Natural killer cell (primary cell): ENCODE data around the gene SLCO4A1. TPM values are rescaled to one million over a fixed set of nuclear protein-coding genes. Genes with fewer than 3 reads are reported as not detected.

Experiments
- ATAC-seq, 3 donors: fragments of 150-1000 bp in 2 of 3; fragments of 200-7000 bp in 1 of 3; cut with Tn5 transposase; 1 replicate in 1 of 3; 2 replicates in 2 of 3; pipeline ENCODE4 v1.10.0; 2021; ENCODE audit warnings: mild to moderate bottlenecking in 2 of 3, moderate library complexity in 2 of 3
- DNase-seq, 2 donors: peaks; one replicate each; pipeline versions ENCODE4 v3.0.0 to v3.0.0-alpha.2; 2013 to 2021; ENCODE audit warnings: mixed read lengths in 1 of 2
- H3K27ac ChIP-seq: one replicate; pipeline ENCODE4 v1.5.1; 2013; ENCODE audit warnings: mild to moderate bottlenecking, low read length
- H3K27me3 ChIP-seq: one replicate; pipeline ENCODE4 v1.6.1; 2013; ENCODE audit warnings: low read length; ENCODE audit not compliant: control insufficient read depth, insufficient read depth
- H3K36me3 ChIP-seq: one replicate; pipeline ENCODE4 v1.6.1; 2013; ENCODE audit warnings: low read length; ENCODE audit not compliant: control insufficient read depth, insufficient read depth
- H3K4me1 ChIP-seq: one replicate; pipeline ENCODE4 v1.6.1; 2013; ENCODE audit warnings: low read length; ENCODE audit not compliant: control insufficient read depth, insufficient read depth
- H3K4me3 ChIP-seq: one replicate; pipeline ENCODE4 v1.5.1; 2013; ENCODE audit warnings: low read length
- H3K9me3 ChIP-seq: one replicate; pipeline ENCODE4 v1.6.1; 2013; ENCODE audit warnings: low read length; ENCODE audit not compliant: control insufficient read depth, insufficient read depth
- H3K27ac Mint-ChIP-seq, 2 donors: one replicate each; pipeline ENCODE4 v1.8.0; 2022; ENCODE audit warnings: mild to moderate bottlenecking in 2 of 2, mixed read lengths in 2 of 2, moderate library complexity in 1 of 2
- H3K27me3 Mint-ChIP-seq, 2 donors: one replicate each; pipeline ENCODE4 v1.8.0; 2022; ENCODE audit warnings: low read depth in 2 of 2, mixed read lengths in 2 of 2
- H3K36me3 Mint-ChIP-seq: one replicate; pipeline ENCODE4 v1.8.0; 2022; ENCODE audit warnings: mixed read lengths
- H3K4me1 Mint-ChIP-seq, 2 donors: one replicate each; pipeline ENCODE4 v1.8.0; 2022; ENCODE audit warnings: mixed read lengths in 2 of 2
- H3K4me3 Mint-ChIP-seq: one replicate; pipeline ENCODE4 v1.8.0; 2022; ENCODE audit warnings: mild to moderate bottlenecking, moderate library complexity, mixed read lengths
- H3K9me3 Mint-ChIP-seq, 2 donors: one replicate each; pipeline ENCODE4 v1.8.0; 2022; ENCODE audit warnings: mixed read lengths in 2 of 2
- WGBS: methylation state at CpG from one replicate; pipeline ENCODE4 v1.1.7; 2013; ENCODE audit warnings: missing lambda C conversion rate; ENCODE audit not compliant: insufficient coverage; 5-methylcytosine and 5-hydroxymethylcytosine counted together
- intact Hi-C: fragments of 100-400 bp; cut with micrococcal nuclease; formaldehyde crosslinking; loops from one replicate; pipeline ENCODE4 v1.14.2; 2022
- total RNA-seq, 4 donors: library from RNA; stranded (reverse); fragments of 120-200 nt in 1 of 4; gene quantifications; one replicate each; pipeline versions ENCODE4 v1.2.3 to v1.2.4, GENCODE V29; 2013 to 2022
- TF ChIP-seq, protein P1 (sequence below): fragments of 200-600 bp; IDR thresholded peaks from one replicate; pipeline ENCODE4 v1.8.0; 2022; ENCODE audit warnings: antibody characterized with exemption

SLCO4A1 gene
- total RNA-seq, 3 donors from 2014 or later (not counting 1 experiment from before 2014, with no cell fraction given): 0.59 to 1.4 (median 1.1) TPM

GRCh38 chr20:62634330-62634967 is 7.9 kb upstream of the SLCO4A1 start:
- Histone ChIP-seq H3K36me3 (no peaks in the 10 kb centered on the region), H3K9me3 (no peaks in the 10 kb centered on the region), H3K4me1 (no peaks in the 10 kb centered on the region), H3K27me3 (no peaks in the 10 kb centered on the region), H3K27ac (no peak overlapping the region), H3K4me3 (no peak overlapping the region)
- intact Hi-C loops: no loop called here
- Mint-ChIP-seq H3K4me3 (no peak overlapping the region), H3K36me3 (no peaks in the 10 kb centered on the region), H3K27me3 (peaks cover 17 to 22% of the 10 kb centered on the region in 2 donors), H3K4me1 (peaks cover 0 to 9% of the 10 kb centered on the region in 2 donors), H3K9me3 (no peaks in the 10 kb centered on the region), H3K27ac (no peak overlapping the region)
- TF ChIP-seq, protein P1, sequence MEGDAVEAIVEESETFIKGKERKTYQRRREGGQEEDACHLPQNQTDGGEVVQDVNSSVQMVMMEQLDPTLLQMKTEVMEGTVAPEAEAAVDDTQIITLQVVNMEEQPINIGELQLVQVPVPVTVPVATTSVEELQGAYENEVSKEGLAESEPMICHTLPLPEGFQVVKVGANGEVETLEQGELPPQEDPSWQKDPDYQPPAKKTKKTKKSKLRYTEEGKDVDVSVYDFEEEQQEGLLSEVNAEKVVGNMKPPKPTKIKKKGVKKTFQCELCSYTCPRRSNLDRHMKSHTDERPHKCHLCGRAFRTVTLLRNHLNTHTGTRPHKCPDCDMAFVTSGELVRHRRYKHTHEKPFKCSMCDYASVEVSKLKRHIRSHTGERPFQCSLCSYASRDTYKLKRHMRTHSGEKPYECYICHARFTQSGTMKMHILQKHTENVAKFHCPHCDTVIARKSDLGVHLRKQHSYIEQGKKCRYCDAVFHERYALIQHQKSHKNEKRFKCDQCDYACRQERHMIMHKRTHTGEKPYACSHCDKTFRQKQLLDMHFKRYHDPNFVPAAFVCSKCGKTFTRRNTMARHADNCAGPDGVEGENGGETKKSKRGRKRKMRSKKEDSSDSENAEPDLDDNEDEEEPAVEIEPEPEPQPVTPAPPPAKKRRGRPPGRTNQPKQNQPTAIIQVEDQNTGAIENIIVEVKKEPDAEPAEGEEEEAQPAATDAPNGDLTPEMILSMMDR: no peak
- DNase-seq: no peak
- ATAC-seq: no peak
- WGBS: 91% methylated on average over 16 of the region's 17 CpGs

GRCh38 chr20:62635232-62635631 is 7.1 kb upstream of the SLCO4A1 start:
- ATAC-seq (no peak), DNase-seq (no peak)
- Mint-ChIP-seq H3K36me3 (no peaks in the 10 kb centered on the region), H3K4me1 (peaks cover 0 to 9% of the 10 kb centered on the region in 2 donors), H3K4me3 (no peak overlapping the region), H3K27me3 (peaks cover 17 to 22% of the 10 kb centered on the region in 2 donors), H3K9me3 (no peaks in the 10 kb centered on the region), H3K27ac (no peak overlapping the region)
- Histone ChIP-seq H3K4me1 (no peaks in the 10 kb centered on the region), H3K27ac (no peak overlapping the region), H3K36me3 (no peaks in the 10 kb centered on the region), H3K4me3 (no peak overlapping the region), H3K27me3 (no peaks in the 10 kb centered on the region), H3K9me3 (no peaks in the 10 kb centered on the region)
- intact Hi-C loops: no loop called here
- WGBS: 93% methylated on average over 15 of the region's 15 CpGs
- TF ChIP-seq, protein P1: no peak

DNA sequence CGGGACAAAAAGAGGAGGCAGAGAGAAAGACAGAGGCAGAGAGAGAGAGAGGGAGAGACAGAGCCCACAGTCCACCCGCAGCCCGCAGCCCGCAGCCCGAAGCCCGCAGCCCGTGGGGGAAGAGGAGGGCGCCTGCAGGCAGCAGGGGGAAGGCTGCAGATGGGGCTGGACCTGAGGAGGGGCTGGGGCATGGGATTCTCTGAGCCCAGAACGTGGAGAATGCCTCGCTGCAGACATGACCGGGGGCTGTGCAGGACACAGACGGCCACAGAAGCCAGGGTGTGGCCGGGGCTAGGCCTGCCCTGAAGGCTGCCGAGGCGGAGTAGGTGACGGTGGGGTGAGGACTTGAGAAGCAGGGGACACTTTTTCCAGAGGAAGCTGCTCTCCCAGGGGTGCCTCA is 6.5 kb upstream of the SLCO4A1 start:
- H3K4me3 Mint-ChIP-seq: no peak overlapping the region
- H3K27ac Mint-ChIP-seq: no peak overlapping the region
- H3K4me1 Mint-ChIP-seq: peaks cover 0 to 9% of the 10 kb centered on the region in 2 donors

More for the DNA sequence above, 6.5 kb upstream of the SLCO4A1 start:
- Histone ChIP-seq H3K36me3 (no peaks in the 10 kb centered on the region), H3K27ac (no peak overlapping the region), H3K27me3 (no peaks in the 10 kb centered on the region), H3K4me3 (no peak overlapping the region), H3K9me3 (no peaks in the 10 kb centered on the region), H3K4me1 (peaks cover under 1% of the 10 kb centered on the region)
- intact Hi-C loops: no loop called here
- ATAC-seq (no peak), DNase-seq (no peak)
- Mint-ChIP-seq H3K36me3 (no peaks in the 10 kb centered on the region), H3K27me3 (peaks cover 17 to 22% of the 10 kb centered on the region in 2 donors), H3K9me3 (no peaks in the 10 kb centered on the region)
- TF ChIP-seq, protein P1: no peak
- 82% methylated on average over 16 of the region's 16 CpGs for WGBS
